C4-2B (cell line): Measurements from ENCODE around the gene ICE2.

Experiments used
- CTCF ChIP-seq: fragments of 450-650 bp; conservative IDR thresholded peaks from 2 replicates; pipeline ENCODE4 v1.5.1; 2017; ENCODE audit warnings: mild to moderate bottlenecking
- ZFX ChIP-seq: fragments of 450-650 bp; IDR thresholded peaks from 2 replicates; pipeline ENCODE4 v1.6.1; 2017

- TF ChIP-seq CTCF (no peak), ZFX (no peak)
Measured at GRCh38 chr15:60417112-60417511, 61.8 kb downstream of the ICE2 start.
